ENCODE results near the gene EPHB6.

Gene EPHB6

DNA sequence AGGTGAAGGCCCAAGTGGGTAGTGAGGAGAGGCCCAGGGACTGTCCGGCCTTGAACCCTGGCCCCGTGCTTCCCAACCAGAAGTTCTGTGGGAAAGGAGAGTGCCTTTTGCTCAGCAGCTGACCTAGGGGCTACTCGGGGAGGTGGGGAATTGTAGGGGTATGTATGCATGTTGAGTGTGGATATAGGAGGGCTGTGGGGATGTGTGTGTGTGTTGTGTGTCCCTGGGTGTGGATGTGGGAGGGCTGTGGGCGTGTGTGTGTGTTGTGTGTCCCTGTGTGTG lies 12.2 kb downstream of the EPHB6 start:
- CTCF ChIA-PET, result interaction anchor here (0.9 to 2.9 kb wide), 5 partner anchors 9 to 336 kb away, joined by 4 to 18 read pairs (median 6); partner anchors contain the start of gene EPHB6
- no peak overlapping the region for H3K27ac ChIP-seq (ENCODE audit: extremely low read depth, low read depth, low read length)
- peaks cover 0 to 18% of the 10 kb centered on the region in 2 experiments; a peak in 1 of 3 replicates for H3K36me3 ChIP-seq (ENCODE audit: control insufficient read depth in 2 of 2, insufficient read depth in 1 of 2, low read length in 2 of 2)

DNA sequence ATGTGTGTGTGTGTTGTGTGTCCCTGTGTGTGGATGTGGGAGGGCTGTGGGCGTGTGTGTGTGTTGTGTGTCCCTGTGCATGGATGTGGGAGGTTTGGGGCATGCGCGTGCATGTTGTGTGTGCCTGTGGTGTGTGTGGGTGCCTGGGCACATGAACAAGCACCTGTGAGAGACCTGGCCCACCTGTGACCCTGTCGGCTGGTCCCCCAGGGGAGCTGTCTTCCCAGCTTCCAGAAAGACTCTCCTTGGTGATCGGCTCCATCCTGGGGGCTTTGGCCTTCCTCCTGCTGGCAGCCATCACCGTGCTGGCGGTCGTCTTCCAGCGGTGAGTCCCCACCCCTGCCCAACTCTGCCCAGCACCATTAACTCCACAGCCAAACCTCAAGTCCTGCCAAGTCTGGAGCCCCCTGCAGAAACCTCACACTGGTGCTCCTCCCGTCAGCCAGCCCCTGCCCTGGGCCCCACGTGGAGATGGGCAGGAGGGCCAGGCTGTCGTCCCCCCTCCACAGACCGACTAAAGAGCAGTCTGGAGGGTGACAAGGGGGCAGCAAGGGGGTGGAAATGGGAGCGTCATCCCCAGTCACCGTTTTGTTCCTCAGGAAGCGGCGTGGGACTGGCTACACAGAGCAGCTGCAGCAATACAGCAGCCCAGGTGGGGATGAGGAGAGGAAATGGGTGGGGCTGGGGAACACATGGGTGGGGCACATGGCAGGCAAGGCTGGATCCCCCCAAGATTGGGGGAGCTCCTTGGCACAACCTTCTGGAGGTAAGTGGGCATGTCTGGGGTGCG lies 12.7 kb downstream of the EPHB6 start:
- TF ChIP-seq EGR2 (tag by site-specific recombination; IDR thresholded peaks at IDR 0.05; ENCODE audit: low read depth), result peak; percentile 0; the same call in 1 of the 2 replicates
- no peak for TF ChIP-seq ZFP3 (tag by site-specific recombination; IDR thresholded peaks at IDR 0.05; ENCODE audit: low read depth)
- TF ChIP-seq ZFHX2 (tag by site-specific recombination; conservative IDR thresholded peaks at IDR 0.05), result peak; percentile 86
- TF ChIP-seq ZNF76 (tag by site-specific recombination; IDR thresholded peaks at IDR 0.05; ENCODE audit: borderline replicate concordance, low read depth), result no peak
- TF ChIP-seq ZNF585B (tag by site-specific recombination; IDR thresholded peaks at IDR 0.05), result no peak
- TF ChIP-seq ZNF112 (tag by site-specific recombination; IDR thresholded peaks at IDR 0.05), result no peak
- TF ChIP-seq ZNF146 (tag by site-specific recombination; IDR thresholded peaks at IDR 0.05), result no peak
- no peak for TF ChIP-seq ZBTB20 (tag by site-specific recombination; IDR thresholded peaks at IDR 0.05)
- no peak for TF ChIP-seq KLF16 (tag by site-specific recombination; IDR thresholded peaks at IDR 0.05)
- no peak for TF ChIP-seq ZNF211 (tag by site-specific recombination; IDR thresholded peaks at IDR 0.05; ENCODE audit: low read depth)
- TF ChIP-seq ZXDB (tag by site-specific recombination; IDR thresholded peaks at IDR 0.05), result no peak
- H3K36me3 ChIP-seq (ENCODE audit: control insufficient read depth in 2 of 2, insufficient read depth in 1 of 2, low read length in 2 of 2), result peaks cover 0 to 22% of the 10 kb centered on the region in 2 experiments; a peak in 1 of 3 replicates
- no peak overlapping the region for H3K4me3 ChIP-seq (ENCODE audit: low read depth, low read length)
- ChIA-PET POLR2A (no interaction called here), CTCF (interaction anchor here (0.5 to 2.9 kb wide), 5 partner anchors 9 to 235 kb away, joined by 3 to 18 read pairs (median 6); partner anchors contain the start of gene EPHB6)
- H3K4me1 ChIP-seq (ENCODE audit: control insufficient read depth, insufficient read depth, low read length), result no peaks in the 10 kb centered on the region
- H3K27ac ChIP-seq (ENCODE audit: extremely low read depth, low read depth, low read length), result no peak overlapping the region
- no peaks in the 10 kb centered on the region for H3K9me3 ChIP-seq (ENCODE audit: control insufficient read depth, insufficient read depth, low read depth, low read length)

More for the DNA sequence above, 12.2 kb downstream of the EPHB6 start:
- TF ChIP-seq ZNF16 (tag by site-specific recombination; IDR thresholded peaks at IDR 0.05; ENCODE audit: low read depth) (no peak), ZIC2 (tag by site-specific recombination; IDR thresholded peaks at IDR 0.05) (no peak), ZNF747 (tag by site-specific recombination; IDR thresholded peaks at IDR 0.05) (no peak), ZNF132 (tag by site-specific recombination; IDR thresholded peaks at IDR 0.05; ENCODE audit: borderline replicate concordance) (no peak), ZNF777 (tag by site-specific recombination; IDR thresholded peaks at IDR 0.05; ENCODE audit: borderline replicate concordance) (no peak), GLIS2 (tag by site-specific recombination; IDR thresholded peaks at IDR 0.05) (no peak)
- Histone ChIP-seq H3K4me3 (ENCODE audit: low read depth, low read length) (no peak overlapping the region), H3K9me3 (ENCODE audit: control insufficient read depth, insufficient read depth, low read depth, low read length) (no peaks in the 10 kb centered on the region), H3K4me1 (ENCODE audit: control insufficient read depth, insufficient read depth, low read length) (no peaks in the 10 kb centered on the region)
- POLR2A ChIA-PET, result no interaction called here

DNA sequence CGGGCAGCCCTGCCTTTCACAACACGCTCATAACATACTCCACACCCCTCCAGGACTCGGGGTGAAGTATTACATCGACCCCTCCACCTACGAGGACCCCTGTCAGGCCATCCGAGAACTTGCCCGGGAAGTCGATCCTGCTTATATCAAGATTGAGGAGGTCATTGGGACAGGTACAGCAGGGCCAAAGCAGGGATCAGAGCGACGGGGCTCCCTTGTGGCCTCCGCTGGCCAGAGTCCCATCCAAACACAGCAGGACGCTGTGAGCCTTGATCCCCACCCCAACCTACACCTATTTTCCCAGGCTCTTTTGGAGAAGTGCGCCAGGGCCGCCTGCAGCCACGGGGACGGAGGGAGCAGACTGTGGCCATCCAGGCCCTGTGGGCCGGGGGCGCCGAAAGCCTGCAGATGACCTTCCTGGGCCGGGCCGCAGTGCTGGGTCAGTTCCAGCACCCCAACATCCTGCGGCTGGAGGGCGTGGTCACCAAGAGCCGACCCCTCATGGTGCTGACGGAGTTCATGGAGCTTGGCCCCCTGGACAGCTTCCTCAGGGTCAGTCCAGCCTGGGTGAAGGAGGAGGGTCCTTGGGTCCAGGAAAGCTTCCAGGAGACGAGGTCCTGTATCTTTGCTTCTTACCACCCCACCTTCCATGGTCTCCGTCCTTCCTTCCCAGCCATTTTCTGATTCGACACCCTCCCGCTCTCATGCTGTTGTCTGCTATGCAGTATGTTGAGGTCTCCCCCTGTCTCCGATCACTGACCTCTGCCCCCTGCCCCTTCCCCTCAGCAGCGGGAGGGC lies 13.5 kb downstream of the EPHB6 start:
- Histone ChIP-seq H3K4me1 (ENCODE audit: control insufficient read depth, insufficient read depth, low read length) (no peaks in the 10 kb centered on the region), H3K27ac (ENCODE audit: extremely low read depth, low read depth, low read length) (no peak overlapping the region), H3K4me3 (ENCODE audit: low read depth, low read length) (no peak overlapping the region), H3K36me3 (ENCODE audit: control insufficient read depth in 2 of 2, insufficient read depth in 1 of 2, low read length in 2 of 2) (peaks cover 0 to 17% of the 10 kb centered on the region in 2 experiments; a peak in 1 of 3 replicates), H3K9me3 (ENCODE audit: control insufficient read depth, insufficient read depth, low read depth, low read length) (no peaks in the 10 kb centered on the region)
- CTCF ChIA-PET, result interaction anchor here (0.5 to 2.9 kb wide), 5 partner anchors 10 to 135 kb away, joined by 3 to 18 read pairs (median 4); partner anchors contain the start of gene EPHB6
- POLR2A ChIA-PET, result no interaction called here
- TF ChIP-seq, protein P1, sequence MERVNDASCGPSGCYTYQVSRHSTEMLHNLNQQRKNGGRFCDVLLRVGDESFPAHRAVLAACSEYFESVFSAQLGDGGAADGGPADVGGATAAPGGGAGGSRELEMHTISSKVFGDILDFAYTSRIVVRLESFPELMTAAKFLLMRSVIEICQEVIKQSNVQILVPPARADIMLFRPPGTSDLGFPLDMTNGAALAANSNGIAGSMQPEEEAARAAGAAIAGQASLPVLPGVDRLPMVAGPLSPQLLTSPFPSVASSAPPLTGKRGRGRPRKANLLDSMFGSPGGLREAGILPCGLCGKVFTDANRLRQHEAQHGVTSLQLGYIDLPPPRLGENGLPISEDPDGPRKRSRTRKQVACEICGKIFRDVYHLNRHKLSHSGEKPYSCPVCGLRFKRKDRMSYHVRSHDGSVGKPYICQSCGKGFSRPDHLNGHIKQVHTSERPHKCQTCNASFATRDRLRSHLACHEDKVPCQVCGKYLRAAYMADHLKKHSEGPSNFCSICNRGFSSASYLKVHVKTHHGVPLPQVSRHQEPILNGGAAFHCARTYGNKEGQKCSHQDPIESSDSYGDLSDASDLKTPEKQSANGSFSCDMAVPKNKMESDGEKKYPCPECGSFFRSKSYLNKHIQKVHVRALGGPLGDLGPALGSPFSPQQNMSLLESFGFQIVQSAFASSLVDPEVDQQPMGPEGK (tag by site-specific recombination; IDR thresholded peaks at IDR 0.05), result no peak
- TF ChIP-seq, protein P2, sequence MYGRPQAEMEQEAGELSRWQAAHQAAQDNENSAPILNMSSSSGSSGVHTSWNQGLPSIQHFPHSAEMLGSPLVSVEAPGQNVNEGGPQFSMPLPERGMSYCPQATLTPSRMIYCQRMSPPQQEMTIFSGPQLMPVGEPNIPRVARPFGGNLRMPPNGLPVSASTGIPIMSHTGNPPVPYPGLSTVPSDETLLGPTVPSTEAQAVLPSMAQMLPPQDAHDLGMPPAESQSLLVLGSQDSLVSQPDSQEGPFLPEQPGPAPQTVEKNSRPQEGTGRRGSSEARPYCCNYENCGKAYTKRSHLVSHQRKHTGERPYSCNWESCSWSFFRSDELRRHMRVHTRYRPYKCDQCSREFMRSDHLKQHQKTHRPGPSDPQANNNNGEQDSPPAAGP (tag by site-specific recombination; IDR thresholded peaks at IDR 0.05), result no peak
- TF ChIP-seq ZNF544 (tag by site-specific recombination; IDR thresholded peaks at IDR 0.05) (no peak), ZNF274 (IDR thresholded peaks at IDR 0.05; ENCODE audit: low read length) (no peak), ZNF274 (tag by site-specific recombination; IDR thresholded peaks at IDR 0.05; ENCODE audit: borderline replicate concordance) (no peak), ZEB2 (tag by site-specific recombination; IDR thresholded peaks at IDR 0.05) (no peak)
- TF ChIP-seq, protein P3, sequence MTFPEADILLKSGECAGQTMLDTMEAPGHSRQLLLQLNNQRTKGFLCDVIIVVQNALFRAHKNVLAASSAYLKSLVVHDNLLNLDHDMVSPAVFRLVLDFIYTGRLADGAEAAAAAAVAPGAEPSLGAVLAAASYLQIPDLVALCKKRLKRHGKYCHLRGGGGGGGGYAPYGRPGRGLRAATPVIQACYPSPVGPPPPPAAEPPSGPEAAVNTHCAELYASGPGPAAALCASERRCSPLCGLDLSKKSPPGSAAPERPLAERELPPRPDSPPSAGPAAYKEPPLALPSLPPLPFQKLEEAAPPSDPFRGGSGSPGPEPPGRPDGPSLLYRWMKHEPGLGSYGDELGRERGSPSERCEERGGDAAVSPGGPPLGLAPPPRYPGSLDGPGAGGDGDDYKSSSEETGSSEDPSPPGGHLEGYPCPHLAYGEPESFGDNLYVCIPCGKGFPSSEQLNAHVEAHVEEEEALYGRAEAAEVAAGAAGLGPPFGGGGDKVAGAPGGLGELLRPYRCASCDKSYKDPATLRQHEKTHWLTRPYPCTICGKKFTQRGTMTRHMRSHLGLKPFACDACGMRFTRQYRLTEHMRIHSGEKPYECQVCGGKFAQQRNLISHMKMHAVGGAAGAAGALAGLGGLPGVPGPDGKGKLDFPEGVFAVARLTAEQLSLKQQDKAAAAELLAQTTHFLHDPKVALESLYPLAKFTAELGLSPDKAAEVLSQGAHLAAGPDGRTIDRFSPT (tag by site-specific recombination; IDR thresholded peaks at IDR 0.05), result no peak
